Measurements from ENCODE around the gene C1QTNF1. TPM values are rescaled to one million over a fixed set of nuclear protein-coding genes. Genes with fewer than 3 reads are reported as not detected.

Gene C1QTNF1
- total and polyA plus RNA-seq, 4 donors = 7.4 to 84.5 (median 30.0) TPM

- DNase-seq (no peak), ATAC-seq (ENCODE audit: insufficient read depth, low FRiP score) (no peak)
- Histone ChIP-seq H3K27ac (ENCODE audit: low read depth in 1 of 2, low read length in 1 of 2) (no peak overlapping the region), H3K9me3 (ENCODE audit: control insufficient read depth in 4 of 4, insufficient read depth in 3 of 4, low read length in 3 of 4) (no peaks in the 10 kb centered on the region), H3K4me3 (no peak overlapping the region), H3K4me1 (ENCODE audit: control insufficient read depth in 5 of 5, insufficient read depth in 5 of 5, low read length in 5 of 5) (peaks cover 0 to 3% (median under 1%) of the 10 kb centered on the region in 5 donors), H3K27me3 (ENCODE audit: control insufficient read depth in 3 of 3, insufficient read depth in 3 of 3, low read length in 2 of 3) (no peaks in the 10 kb centered on the region), H3K36me3 (ENCODE audit: control insufficient read depth in 4 of 4, insufficient read depth in 4 of 4, low read length in 4 of 4) (peaks cover 12 to 53% (median 28%) of the 10 kb centered on the region in 4 donors), H3K9ac (ENCODE audit: insufficient read depth in 1 of 2, low read length in 2 of 2) (no peak overlapping the region)
- no peak for TF ChIP-seq CTCF (IDR thresholded peaks at IDR 0.05; ENCODE audit: control extremely low read depth, extremely low read depth)
- 94 to 95% methylated on average over 22 of the region's 22 CpGs for WGBS, 2 donors
Observed at GRCh38 chr17:78991906-78992532, 31.9 kb upstream of the C1QTNF1 start.

- no peak overlapping the region for H3K27ac ChIP-seq (ENCODE audit: low read depth in 1 of 2, low read length in 1 of 2)
- no peak overlapping the region for H3K4me3 ChIP-seq
- no peaks in the 10 kb centered on the region for H3K27me3 ChIP-seq (ENCODE audit: control insufficient read depth in 3 of 3, insufficient read depth in 3 of 3, low read length in 2 of 3)
- H3K36me3 ChIP-seq (ENCODE audit: control insufficient read depth in 4 of 4, insufficient read depth in 4 of 4, low read length in 4 of 4) = peaks cover 15 to 59% (median 31%) of the 10 kb centered on the region in 4 donors
- no peak overlapping the region for H3K9ac ChIP-seq (ENCODE audit: insufficient read depth in 1 of 2, low read length in 2 of 2)
- WGBS, 2 donors = 73 to 88% methylated on average over 12 of the region's 12 CpGs
- no peak for ATAC-seq (ENCODE audit: insufficient read depth, low FRiP score)
- TF ChIP-seq CTCF (IDR thresholded peaks at IDR 0.05; ENCODE audit: control extremely low read depth, extremely low read depth) = no peak
- H3K9me3 ChIP-seq (ENCODE audit: control insufficient read depth in 4 of 4, insufficient read depth in 3 of 4, low read length in 3 of 4) = no peaks in the 10 kb centered on the region
- H3K4me1 ChIP-seq (ENCODE audit: control insufficient read depth in 5 of 5, insufficient read depth in 5 of 5, low read length in 5 of 5) = peaks cover 0 to 3% (median 0%) of the 10 kb centered on the region in 5 donors
- DNase-seq = no peak
Observed at GRCh38 chr17:78992542-78993212, 31.3 kb upstream of the C1QTNF1 start.

- no peak overlapping the region for H3K4me3 ChIP-seq
- H3K36me3 ChIP-seq (ENCODE audit: control insufficient read depth in 4 of 4, insufficient read depth in 4 of 4, low read length in 4 of 4) = peaks cover 15 to 62% (median 33%) of the 10 kb centered on the region in 4 donors
- H3K27me3 ChIP-seq (ENCODE audit: control insufficient read depth in 3 of 3, insufficient read depth in 3 of 3, low read length in 2 of 3) = no peaks in the 10 kb centered on the region
- no peak overlapping the region for H3K9ac ChIP-seq (ENCODE audit: insufficient read depth in 1 of 2, low read length in 2 of 2)
- 78 to 79% methylated on average over 49 of the region's 49 CpGs for WGBS, 2 donors
- ATAC-seq (ENCODE audit: insufficient read depth, low FRiP score) (peak; percentile 54), DNase-seq (peak; percentile 42 to 60 (median 57))
- peak; percentile 35 for TF ChIP-seq CTCF (IDR thresholded peaks at IDR 0.05; ENCODE audit: control extremely low read depth, extremely low read depth)
- H3K9me3 ChIP-seq (ENCODE audit: control insufficient read depth in 4 of 4, insufficient read depth in 3 of 4, low read length in 3 of 4) = no peaks in the 10 kb centered on the region
- H3K4me1 ChIP-seq (ENCODE audit: control insufficient read depth in 5 of 5, insufficient read depth in 5 of 5, low read length in 5 of 5) = no peaks in the 10 kb centered on the region
- H3K27ac ChIP-seq (ENCODE audit: low read depth in 1 of 2, low read length in 1 of 2) = no peak overlapping the region
Observed at GRCh38 chr17:78993241-78993956, 30.6 kb upstream of the C1QTNF1 start.
